Activated CD4-positive, alpha-beta T cell treated with anti-CD3 and anti-CD28 coated beads for 36 hours (primary cell): ENCODE data around the gene LMOD2. TPM values are rescaled to one million over a fixed set of nuclear protein-coding genes. Genes with fewer than 3 reads are reported as not detected.

ENCODE experiments used
- ATAC-seq: fragments of 200-7000 bp; cut with Tn5 transposase; one replicate; pipeline ENCODE4 v1.10.0; 2021; ENCODE audit warnings: mild to moderate bottlenecking, moderate library complexity
- CTCF ChIA-PET: fragments of 350-600 bp; sonication (Branson Sonifier 250); formaldehyde crosslinking; loops from one replicate; lab custom pipeline; 2021; ENCODE audit warnings: antibody characterized with exemption; lab: Charles Lee
- POLR2A ChIA-PET: fragments of 350-600 bp; sonication (Branson Sonifier 250); formaldehyde crosslinking; loops from one replicate; lab custom pipeline; 2021; ENCODE audit warnings: antibody characterized with exemption, inconsistent platforms; lab: Charles Lee
- DNase-seq: peaks from one replicate; pipeline ENCODE4 v3.0.0-alpha.2; 2020
- H3K27ac Mint-ChIP-seq: one replicate; pipeline ENCODE4 v1.8.0; 2021; ENCODE audit warnings: mixed read lengths
- H3K27me3 Mint-ChIP-seq: one replicate; pipeline ENCODE4 v1.8.0; 2021; ENCODE audit warnings: mixed read lengths
- H3K36me3 Mint-ChIP-seq: one replicate; pipeline ENCODE4 v1.8.0; 2021; ENCODE audit warnings: low read depth, mixed read lengths
- H3K4me1 Mint-ChIP-seq: one replicate; pipeline ENCODE4 v1.8.0; 2021; ENCODE audit warnings: mixed read lengths
- H3K4me3 Mint-ChIP-seq: one replicate; pipeline ENCODE4 v1.8.0; 2021; ENCODE audit warnings: mild to moderate bottlenecking, moderate library complexity, mixed read lengths
- H3K9me3 Mint-ChIP-seq: one replicate; pipeline ENCODE4 v1.8.0; 2021; ENCODE audit warnings: low read depth, mixed read lengths
- intact Hi-C, 2 experiments: fragments of 100-400 bp; cut with DNase I in 1 of 2; cut with micrococcal nuclease in 1 of 2; formaldehyde crosslinking; loops; one replicate each; pipeline versions ENCODE4 v1.14.2 to v1.15.1; 2022 to 2024; cut with DNase I, micrococcal nuclease
- total RNA-seq, 2 experiments: library from RNA; stranded (reverse); gene quantifications; one replicate each; pipeline ENCODE4 v1.2.3, GENCODE V29; 2021

LMOD2 gene, protein sequence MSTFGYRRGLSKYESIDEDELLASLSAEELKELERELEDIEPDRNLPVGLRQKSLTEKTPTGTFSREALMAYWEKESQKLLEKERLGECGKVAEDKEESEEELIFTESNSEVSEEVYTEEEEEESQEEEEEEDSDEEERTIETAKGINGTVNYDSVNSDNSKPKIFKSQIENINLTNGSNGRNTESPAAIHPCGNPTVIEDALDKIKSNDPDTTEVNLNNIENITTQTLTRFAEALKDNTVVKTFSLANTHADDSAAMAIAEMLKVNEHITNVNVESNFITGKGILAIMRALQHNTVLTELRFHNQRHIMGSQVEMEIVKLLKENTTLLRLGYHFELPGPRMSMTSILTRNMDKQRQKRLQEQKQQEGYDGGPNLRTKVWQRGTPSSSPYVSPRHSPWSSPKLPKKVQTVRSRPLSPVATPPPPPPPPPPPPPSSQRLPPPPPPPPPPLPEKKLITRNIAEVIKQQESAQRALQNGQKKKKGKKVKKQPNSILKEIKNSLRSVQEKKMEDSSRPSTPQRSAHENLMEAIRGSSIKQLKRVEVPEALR
- total RNA-seq = not detected

GRCh38 chr7:123655614-123656013 is at the start of gene LMOD2:
Gene LMOD2, plus strand, starts transcription at chr7:123655866. Its CDS starts 98 bp downstream, at chr7:123655964.
- Mint-ChIP-seq H3K4me1 (no peaks in the 10 kb centered on the region), H3K27ac (no peak within 1 kb of the TSS), H3K9me3 (no peaks in the 10 kb centered on the region), H3K36me3 (no peaks in the 10 kb centered on the region), H3K27me3 (peaks cover 3% of the 10 kb centered on the region), H3K4me3 (no peak within 1 kb of the TSS)
- ChIA-PET POLR2A (no interaction called here), CTCF (interaction anchor here (1.1 kb wide), 1 partner anchor 210 kb away, joined by 4 read pairs; no protein-coding TSS in a partner anchor)
- ATAC-seq (no peak), DNase-seq (no peak)
- intact Hi-C loops = no loop called here

DNA sequence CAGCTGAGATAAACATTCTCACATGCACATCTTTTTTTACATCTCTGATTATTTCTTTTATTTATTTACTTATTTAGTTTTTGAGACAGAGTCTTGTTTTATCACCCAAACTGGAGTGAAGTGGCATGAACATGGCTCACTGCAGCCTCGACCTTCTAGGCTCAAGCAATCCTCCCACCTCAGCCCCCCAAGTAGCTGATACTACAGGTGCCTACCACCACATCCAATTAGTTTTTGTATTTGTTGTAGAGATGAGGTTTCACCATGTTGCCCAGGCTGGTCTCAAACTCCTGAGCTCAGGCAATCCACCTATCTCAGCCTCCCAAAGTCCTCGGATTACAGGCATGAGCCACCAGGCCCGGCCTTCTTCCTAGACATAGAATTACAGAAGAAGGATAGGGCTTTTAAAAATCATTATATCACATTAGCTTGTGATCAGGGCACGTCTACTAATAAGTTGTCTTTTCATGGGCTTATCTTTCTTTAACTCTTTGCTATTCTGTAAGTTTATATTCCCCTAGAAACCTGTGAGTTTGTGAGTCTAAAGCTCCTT is 48.2 kb upstream of the LMOD2 start:
- Mint-ChIP-seq H3K9me3 (no peaks in the 10 kb centered on the region), H3K4me3 (no peak overlapping the region), H3K27ac (no peak overlapping the region), H3K4me1 (no peaks in the 10 kb centered on the region), H3K36me3 (no peaks in the 10 kb centered on the region), H3K27me3 (peaks cover 7% of the 10 kb centered on the region)
- no peak for DNase-seq
- CTCF ChIA-PET = interaction anchor here (0.7 kb wide), 1 partner anchor 1554 kb away, joined by 3 read pairs; no protein-coding TSS in a partner anchor
- ATAC-seq = no peak
- POLR2A ChIA-PET = no interaction called here
- intact Hi-C loops = no loop called here

- Mint-ChIP-seq H3K4me3 (no peak overlapping the region), H3K36me3 (no peaks in the 10 kb centered on the region), H3K9me3 (no peaks in the 10 kb centered on the region), H3K4me1 (no peaks in the 10 kb centered on the region), H3K27ac (no peak overlapping the region), H3K27me3 (peaks cover 3% of the 10 kb centered on the region)
- CTCF ChIA-PET = interaction anchor here (0.6 to 1.0 kb wide), 3 partner anchors 15 to 845 kb away, joined by 3 to 6 read pairs (median 3); no protein-coding TSS in a partner anchor
- DNase-seq = no peak
- no peak for ATAC-seq
- intact Hi-C loops = no loop called here
- POLR2A ChIA-PET = no interaction called here
Observed at GRCh38 chr7:123608991-123609882, 46.4 kb upstream of the LMOD2 start.

GRCh38 chr7:123609883-123610239 is 45.8 kb upstream of the LMOD2 start:
- H3K4me3 Mint-ChIP-seq = no peak overlapping the region
- ATAC-seq (no peak), DNase-seq (no peak)
- peaks cover 3% of the 10 kb centered on the region for H3K27me3 Mint-ChIP-seq
- POLR2A ChIA-PET = no interaction called here
- CTCF ChIA-PET = interaction anchor here (0.7 to 1.0 kb wide), 2 partner anchors 14 to 115 kb away, joined by 3 to 6 read pairs; no protein-coding TSS in a partner anchor
- H3K9me3 Mint-ChIP-seq = no peaks in the 10 kb centered on the region
- no peaks in the 10 kb centered on the region for H3K4me1 Mint-ChIP-seq
- intact Hi-C loops = no loop called here
- H3K27ac Mint-ChIP-seq = no peak overlapping the region
- H3K36me3 Mint-ChIP-seq = no peaks in the 10 kb centered on the region

DNA sequence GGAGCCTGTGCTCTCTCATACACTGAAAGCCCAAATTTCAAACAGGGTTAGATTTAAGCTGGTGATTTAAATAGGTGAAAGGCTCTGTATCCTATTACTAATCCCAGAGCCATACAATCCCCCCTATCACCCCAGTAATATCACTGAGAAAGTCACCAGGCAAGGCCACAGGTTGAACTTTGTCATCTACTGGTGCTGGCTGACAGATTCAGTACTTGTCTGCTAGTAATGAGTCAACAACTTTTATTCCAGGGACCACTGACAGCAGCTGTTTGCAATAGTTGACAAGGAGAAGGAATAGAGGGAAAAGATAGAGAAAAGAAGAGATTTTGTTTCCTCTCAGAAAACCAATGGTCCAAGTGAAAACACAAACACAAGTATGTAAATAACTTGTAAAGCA is 43.6 kb upstream of the LMOD2 start:
- Mint-ChIP-seq H3K9me3 (no peaks in the 10 kb centered on the region), H3K27me3 (peaks cover 3% of the 10 kb centered on the region), H3K36me3 (no peaks in the 10 kb centered on the region), H3K27ac (no peak overlapping the region), H3K4me3 (no peak overlapping the region), H3K4me1 (no peaks in the 10 kb centered on the region)
- ChIA-PET POLR2A (no interaction called here), CTCF (no interaction called here)
- no peak for ATAC-seq
- no peak for DNase-seq
- intact Hi-C loops = no loop called here

DNA sequence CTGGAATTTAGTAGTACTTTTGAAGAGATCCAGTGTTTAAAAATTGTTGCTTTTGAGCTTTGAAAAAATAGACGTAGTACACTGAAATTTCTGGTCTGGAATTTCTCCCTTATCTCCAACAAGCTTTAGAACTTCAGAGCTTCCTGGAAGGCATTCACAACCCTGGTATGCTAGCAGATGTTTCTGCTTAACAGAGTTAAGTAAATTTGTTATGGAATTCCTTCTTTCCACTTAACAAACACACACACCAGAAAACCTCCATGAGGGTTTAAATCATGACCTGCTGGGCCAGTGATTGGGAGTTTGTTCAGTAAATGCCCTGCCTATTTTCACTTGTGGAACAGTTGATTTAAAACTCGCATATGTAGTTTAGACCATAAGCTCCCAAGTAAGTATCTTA is 40.3 kb upstream of the LMOD2 start:
- no peak overlapping the region for H3K4me3 Mint-ChIP-seq
- DNase-seq (no peak), ATAC-seq (no peak)
- H3K9me3 Mint-ChIP-seq = no peaks in the 10 kb centered on the region
- no peaks in the 10 kb centered on the region for H3K36me3 Mint-ChIP-seq
- H3K27ac Mint-ChIP-seq = no peak overlapping the region
- POLR2A ChIA-PET = interaction anchor here (0.6 kb wide), 1 partner anchor 12 kb away, joined by 3 read pairs; no protein-coding TSS in a partner anchor
- peaks cover 3% of the 10 kb centered on the region for H3K27me3 Mint-ChIP-seq
- no peaks in the 10 kb centered on the region for H3K4me1 Mint-ChIP-seq
- CTCF ChIA-PET = interaction anchor here (0.7 to 1.5 kb wide), 2 partner anchors 9 to 48 kb away, joined by 4 to 6 read pairs; no protein-coding TSS in a partner anchor
- intact Hi-C loops = no loop called here

GRCh38 chr7:123616223-123616622 is 39.4 kb upstream of the LMOD2 start:
- H3K36me3 Mint-ChIP-seq = no peaks in the 10 kb centered on the region
- H3K9me3 Mint-ChIP-seq = no peaks in the 10 kb centered on the region
- intact Hi-C loops = no loop called here
- no peak overlapping the region for H3K4me3 Mint-ChIP-seq
- no peak for DNase-seq
- ChIA-PET POLR2A (no interaction called here), CTCF (no interaction called here)
- peaks cover 3% of the 10 kb centered on the region for H3K27me3 Mint-ChIP-seq
- no peak for ATAC-seq
- no peaks in the 10 kb centered on the region for H3K4me1 Mint-ChIP-seq
- H3K27ac Mint-ChIP-seq = no peak overlapping the region

GRCh38 chr7:123621707-123622106 is 34.0 kb upstream of the LMOD2 start:
- ChIA-PET POLR2A (no interaction called here), CTCF (interaction anchor here (1.2 kb wide), 1 partner anchor 14 kb away, joined by 3 read pairs; no protein-coding TSS in a partner anchor)
- ATAC-seq (no peak), DNase-seq (no peak)
- Mint-ChIP-seq H3K36me3 (no peaks in the 10 kb centered on the region), H3K27me3 (no peaks in the 10 kb centered on the region), H3K9me3 (no peaks in the 10 kb centered on the region), H3K27ac (no peak overlapping the region), H3K4me3 (no peak overlapping the region), H3K4me1 (no peaks in the 10 kb centered on the region)
- intact Hi-C loops = loop anchor here in 1 of 2 experiments (10.0 kb wide), 1 partner anchor 127 kb away; no protein-coding TSS in a partner anchor

- Mint-ChIP-seq H3K27me3 (no peaks in the 10 kb centered on the region), H3K36me3 (no peaks in the 10 kb centered on the region), H3K4me1 (no peaks in the 10 kb centered on the region), H3K27ac (no peak overlapping the region), H3K9me3 (no peaks in the 10 kb centered on the region), H3K4me3 (no peak overlapping the region)
- DNase-seq (no peak), ATAC-seq (no peak)
- CTCF ChIA-PET = interaction anchor here (0.7 to 1.4 kb wide), 3 partner anchors 13 to 304 kb away, joined by 3 to 7 read pairs (median 3); no protein-coding TSS in a partner anchor
- intact Hi-C loops = loop anchor here in 1 of 2 experiments (10.0 kb wide), 1 partner anchor 128 kb away; no protein-coding TSS in a partner anchor
- POLR2A ChIA-PET = no interaction called here
Observed at GRCh38 chr7:123622660-123623386, 32.8 kb upstream of the LMOD2 start.

GRCh38 chr7:123624527-123625183 is 31.0 kb upstream of the LMOD2 start:
- H3K36me3 Mint-ChIP-seq = no peaks in the 10 kb centered on the region
- H3K27me3 Mint-ChIP-seq = peaks cover 5% of the 10 kb centered on the region
- peak; percentile 65 for ATAC-seq
- no peaks in the 10 kb centered on the region for H3K4me1 Mint-ChIP-seq
- ChIA-PET CTCF (interaction anchor here (0.6 to 2.6 kb wide), 21 partner anchors 9 to 1222 kb away, joined by 3 to 16 read pairs (median 4); partner anchors contain the start of gene NDUFA5), POLR2A (no interaction called here)
- intact Hi-C loops = loop anchor here in 1 of 2 experiments (10.0 kb wide), 1 partner anchor 130 kb away; no protein-coding TSS in a partner anchor
- H3K9me3 Mint-ChIP-seq = no peaks in the 10 kb centered on the region
- H3K4me3 Mint-ChIP-seq = no peak overlapping the region
- H3K27ac Mint-ChIP-seq = no peak overlapping the region
- peak; percentile 85 for DNase-seq
